ENCODE measurements around the gene CLRN2. TPM values are rescaled to one million over a fixed set of nuclear protein-coding genes. Genes with fewer than 3 reads are reported as not detected.

The CLRN2 gene
- total RNA-seq, 4 donors from 2014 or later = not detected

GRCh38 chr4:17559709-17560048 lies 44.7 kb downstream of the CLRN2 start:
- H3K4me3 ChIP-seq = no peak overlapping the region
- TF ChIP-seq POLR2A (IDR thresholded peaks at IDR 0.05) (no peak), CTCF (IDR thresholded peaks at IDR 0.05 in 4 of 5, conservative IDR thresholded peaks at IDR 0.05 in 1 of 5) (no peak)
- in situ Hi-C loops (cut with MboI; ENCODE audit: low sequenced_read_pairs in 4 of 4) = loop anchor here in 2 of 4 donors (10.0 to 25.0 kb wide), 2 partner anchors 75 to 253 kb away; partner anchors contain the start of genes DCAF16 (in 2 of the 2) and NCAPG (in 2 of the 2)
- H3K9me3 ChIP-seq = no peaks in the 10 kb centered on the region
- H3K27ac ChIP-seq = no peak overlapping the region
- H3K36me3 ChIP-seq = no peaks in the 10 kb centered on the region
- no peak for ATAC-seq
- no peaks in the 10 kb centered on the region for H3K4me1 ChIP-seq
- no peak for DNase-seq
- intact Hi-C loops (cut with DNase I; ENCODE audit: low total_unique reads) = no loop called here
- H3K27me3 ChIP-seq = no peaks in the 10 kb centered on the region

- Histone ChIP-seq H3K27me3 (no peaks in the 10 kb centered on the region), H3K9me3 (no peaks in the 10 kb centered on the region), H3K4me1 (no peaks in the 10 kb centered on the region), H3K27ac (no peak overlapping the region), H3K36me3 (no peaks in the 10 kb centered on the region), H3K4me3 (no peak overlapping the region)
- TF ChIP-seq POLR2A (IDR thresholded peaks at IDR 0.05) = no peak
- no peak for TF ChIP-seq CTCF (IDR thresholded peaks at IDR 0.05 in 4 of 5, conservative IDR thresholded peaks at IDR 0.05 in 1 of 5)
- DNase-seq (no peak), ATAC-seq (no peak)
- in situ Hi-C loops (cut with MboI; ENCODE audit: low sequenced_read_pairs in 4 of 4) (loop anchor here in 2 of 4 donors (25.0 kb wide), 1 partner anchor 252 kb away; the partner anchor contains the start of genes DCAF16 (in 2 of the 2) and NCAPG (in 2 of the 2)), intact Hi-C loops (cut with DNase I; ENCODE audit: low total_unique reads) (no loop called here)
These were observed 45.2 kb downstream of the CLRN2 start for GRCh38 chr4:17560065-17560673.

GRCh38 chr4:17561195-17561909 lies 46.4 kb downstream of the CLRN2 start:
- Histone ChIP-seq H3K9me3 (no peaks in the 10 kb centered on the region), H3K4me3 (no peak overlapping the region), H3K36me3 (no peaks in the 10 kb centered on the region), H3K27me3 (no peaks in the 10 kb centered on the region), H3K4me1 (no peaks in the 10 kb centered on the region), H3K27ac (no peak overlapping the region)
- TF ChIP-seq CTCF (IDR thresholded peaks at IDR 0.05 in 4 of 5, conservative IDR thresholded peaks at IDR 0.05 in 1 of 5) (no peak), POLR2A (IDR thresholded peaks at IDR 0.05) (no peak)
- ATAC-seq (no peak), DNase-seq (no peak)
- intact Hi-C loops (cut with DNase I; ENCODE audit: low total_unique reads) (no loop called here), in situ Hi-C loops (cut with MboI; ENCODE audit: low sequenced_read_pairs in 4 of 4) (loop anchor here in 2 of 4 donors (25.0 kb wide), 1 partner anchor 251 kb away; the partner anchor contains the start of genes DCAF16 (in 2 of the 2) and NCAPG (in 2 of the 2))

- no peaks in the 10 kb centered on the region for H3K27me3 ChIP-seq
- intact Hi-C loops (cut with DNase I; ENCODE audit: low total_unique reads) (no loop called here), in situ Hi-C loops (cut with MboI; ENCODE audit: low sequenced_read_pairs in 4 of 4) (loop anchor here in 2 of 4 donors (25.0 kb wide), 1 partner anchor 250 kb away; the partner anchor contains the start of genes DCAF16 (in 2 of the 2) and NCAPG (in 2 of the 2))
- no peaks in the 10 kb centered on the region for H3K4me1 ChIP-seq
- H3K9me3 ChIP-seq = no peaks in the 10 kb centered on the region
- DNase-seq (no peak), ATAC-seq (no peak)
- no peak overlapping the region for H3K27ac ChIP-seq
- TF ChIP-seq CTCF (IDR thresholded peaks at IDR 0.05 in 4 of 5, conservative IDR thresholded peaks at IDR 0.05 in 1 of 5) (no peak), POLR2A (IDR thresholded peaks at IDR 0.05) (no peak)
- H3K36me3 ChIP-seq = no peaks in the 10 kb centered on the region
- no peak overlapping the region for H3K4me3 ChIP-seq
These were observed 47.2 kb downstream of the CLRN2 start for GRCh38 chr4:17562157-17562556.

Data from gastrocnemius medialis (tissue), 4 donors.